Measurements from ENCODE around the gene PIAS4. TPM values are rescaled to one million over a fixed set of nuclear protein-coding genes. Genes with fewer than 3 reads are reported as not detected.
A peak's percentile ranks its signal among the peaks of the same experiment; 100 is the strongest.

PIAS4 gene
- polyA plus RNA-seq, 3 donors: 30.7 to 36.6 (median 33.3) TPM

- DNase-seq (ENCODE audit: extremely low read depth in 1 of 11, low read depth in 9 of 11, low spot score in 4 of 11): peak in 2 of 11 donors; percentile 64
Observed at GRCh38 chr19:4077800-4078684, 70.5 kb downstream of the PIAS4 start.

DNA sequence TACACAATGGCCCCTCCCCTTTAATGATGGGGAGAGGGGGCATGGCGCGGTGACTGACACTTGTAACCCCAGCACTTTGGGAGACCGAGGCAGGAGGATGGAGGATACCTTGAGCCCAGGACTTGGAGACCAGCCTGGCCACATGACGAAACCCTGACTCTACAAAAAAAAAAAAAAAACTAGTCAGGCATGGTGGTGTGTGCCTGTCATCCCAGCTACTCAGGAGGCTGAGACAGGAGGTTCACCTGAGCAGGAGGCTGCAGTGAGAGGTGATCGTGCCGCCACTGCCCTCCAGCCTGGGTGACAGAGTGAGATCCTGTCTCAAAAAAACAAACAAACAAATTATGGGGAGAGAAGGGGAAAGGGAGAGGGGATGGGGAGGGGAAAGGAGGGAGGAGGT, 72.9 kb downstream of the PIAS4 start:
- no peak for DNase-seq (ENCODE audit: extremely low read depth in 1 of 11, low read depth in 9 of 11, low spot score in 4 of 11)

GRCh38 chr19:4081441-4082129, 74.0 kb downstream of the PIAS4 start:
- DNase-seq (ENCODE audit: extremely low read depth in 1 of 11, low read depth in 9 of 11, low spot score in 4 of 11): no peak

DNA sequence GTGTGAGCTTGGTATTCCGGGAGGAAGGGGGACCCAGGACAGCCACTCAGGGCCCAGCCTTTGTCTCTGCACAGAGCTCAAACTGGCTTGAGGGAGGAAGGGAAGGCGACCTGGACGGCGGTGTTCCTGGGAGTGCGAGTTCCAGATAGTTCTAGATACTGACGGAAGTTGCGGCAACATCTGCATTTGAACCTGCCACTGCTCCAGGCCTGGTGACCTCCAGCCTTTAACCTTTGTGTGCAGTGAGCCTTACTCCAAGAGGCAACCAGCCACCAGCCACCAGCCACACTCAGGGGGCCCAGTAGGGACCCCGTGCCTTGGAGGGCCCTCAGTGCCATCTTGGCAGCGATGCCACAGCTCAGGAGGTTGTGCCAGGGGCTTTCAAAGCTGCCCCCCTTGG, 74.6 kb downstream of the PIAS4 start:
- no peak for DNase-seq (ENCODE audit: extremely low read depth in 1 of 11, low read depth in 9 of 11, low spot score in 4 of 11)

GRCh38 chr19:4083677-4084546, 76.4 kb downstream of the PIAS4 start:
- peak in 7 of 11 donors; percentile 66 to 85 (median 74) for DNase-seq (ENCODE audit: extremely low read depth in 1 of 11, low read depth in 9 of 11, low spot score in 4 of 11)

DNA sequence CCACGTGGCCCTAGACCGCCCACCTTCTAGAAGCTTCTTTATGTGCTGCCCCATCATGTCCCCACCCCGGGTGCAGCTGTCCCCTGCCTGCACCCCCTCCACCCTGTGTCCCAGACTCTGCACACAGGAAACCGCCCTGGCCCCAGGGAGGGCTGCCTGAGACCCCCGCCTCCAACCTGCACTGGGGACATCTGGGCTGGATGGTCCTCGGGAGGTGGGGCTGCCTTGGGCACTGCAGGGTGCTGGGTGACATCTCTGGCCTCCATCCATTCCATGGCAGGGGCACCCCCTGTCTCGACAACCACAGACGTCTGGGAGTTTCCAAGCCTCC, 77.0 kb downstream of the PIAS4 start:
- DNase-seq (ENCODE audit: extremely low read depth in 1 of 11, low read depth in 9 of 11, low spot score in 4 of 11): no peak

- no peak for DNase-seq (ENCODE audit: extremely low read depth in 1 of 11, low read depth in 9 of 11, low spot score in 4 of 11)
Observed at GRCh38 chr19:4086411-4086867, 78.9 kb downstream of the PIAS4 start.

GRCh38 chr19:4087787-4088679, 80.5 kb downstream of the PIAS4 start:
- no peak for DNase-seq (ENCODE audit: extremely low read depth in 1 of 11, low read depth in 9 of 11, low spot score in 4 of 11)

DNA sequence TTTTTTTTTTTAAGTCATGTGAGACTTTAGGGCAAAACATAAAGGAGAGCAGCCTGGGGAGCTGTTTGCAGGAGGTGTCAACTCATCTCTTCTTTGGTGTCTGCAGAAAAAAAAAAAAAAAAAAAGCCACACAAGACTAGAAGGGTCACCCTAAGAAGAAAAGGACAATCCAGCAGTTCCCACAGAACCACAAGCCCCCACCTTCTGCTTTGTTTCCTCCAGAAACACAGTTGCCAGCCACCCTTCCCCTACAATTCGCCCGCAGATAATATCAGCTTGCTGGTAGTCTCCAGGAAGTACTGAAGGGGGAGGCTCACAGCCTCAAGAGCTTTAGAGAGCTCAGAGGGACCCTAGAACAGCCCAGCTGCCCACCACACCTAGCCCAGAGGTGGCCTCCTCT, 81.4 kb downstream of the PIAS4 start:
- DNase-seq (ENCODE audit: extremely low read depth in 1 of 11, low read depth in 9 of 11, low spot score in 4 of 11): no peak

Other genes with a start within 250 kb of the PIAS4 start
- gene APBA3, start 246.0 kb upstream of the PIAS4 start, polyA plus RNA-seq (ENCODE audit: insufficient read length in 3 of 3): 10 to 100 TPM; 11.7 to 21.0 (median 18.5) TPM
- 10 to 100 TPM; 26.4 to 46.6 (median 42.0) TPM for gene MRPL54, start 245.1 kb upstream of the PIAS4 start, polyA plus RNA-seq (ENCODE audit: insufficient read length in 3 of 3)
- not detected for gene RAX2, start 235.5 kb upstream of the PIAS4 start, polyA plus RNA-seq (ENCODE audit: insufficient read length in 3 of 3)
- 1 to 10 TPM in 1 of 3 donors, under 1 TPM in 2; 0.88 to 1.9 (median 0.90) TPM for gene MATK, start 221.4 kb upstream of the PIAS4 start, polyA plus RNA-seq (ENCODE audit: insufficient read length in 3 of 3)
- 1 to 10 TPM; 2.3 to 3.6 (median 3.2) TPM for gene ZFR2, start 138.7 kb upstream of the PIAS4 start, polyA plus RNA-seq (ENCODE audit: insufficient read length in 3 of 3)
- under 1 TPM; 0.33 to 0.51 (median 0.39) TPM for gene ATCAY, start 127.1 kb upstream of the PIAS4 start, polyA plus RNA-seq (ENCODE audit: insufficient read length in 3 of 3)
- not detected for gene NMRK2, start 74.7 kb upstream of the PIAS4 start, polyA plus RNA-seq (ENCODE audit: insufficient read length in 3 of 3)
- 10 to 100 TPM; 32.7 to 50.8 (median 42.1) TPM for gene DAPK3, start 36.6 kb upstream of the PIAS4 start, polyA plus RNA-seq (ENCODE audit: insufficient read length in 3 of 3)
- 1,000 to 10,000 TPM; 1,532 to 1,936 (median 1,761) TPM for gene EEF2, start 22.3 kb upstream of the PIAS4 start, polyA plus RNA-seq (ENCODE audit: insufficient read length in 3 of 3)
- 10 to 100 TPM in 2 of 3 donors, 1 to 10 TPM in 1; 7.6 to 13.8 (median 10.5) TPM for gene ZBTB7A, start 59.2 kb downstream of the PIAS4 start, polyA plus RNA-seq (ENCODE audit: insufficient read length in 3 of 3)
- 100 to 1,000 TPM in 2 of 3 donors, 10 to 100 TPM in 1; 85.6 to 125 (median 124) TPM for gene MAP2K2, start 116.4 kb downstream of the PIAS4 start, polyA plus RNA-seq (ENCODE audit: insufficient read length in 3 of 3)
- gene CREB3L3, start 145.9 kb downstream of the PIAS4 start, polyA plus RNA-seq (ENCODE audit: insufficient read length in 3 of 3): 1 to 10 TPM in 1 of 3 donors, under 1 TPM in 2; 0.56 to 1.2 (median 0.95) TPM
- gene SIRT6, start 174.8 kb downstream of the PIAS4 start, polyA plus RNA-seq (ENCODE audit: insufficient read length in 3 of 3): 10 to 100 TPM; 17.1 to 28.6 (median 21.7) TPM
- gene ANKRD24, start 175.0 kb downstream of the PIAS4 start, polyA plus RNA-seq (ENCODE audit: insufficient read length in 3 of 3): 1 to 10 TPM in 2 of 3 donors, under 1 TPM in 1; 0.79 to 2.3 (median 1.1) TPM
- gene EBI3, start 221.8 kb downstream of the PIAS4 start, polyA plus RNA-seq (ENCODE audit: insufficient read length in 3 of 3): under 1 TPM; 0.36 to 0.82 (median 0.54) TPM
- 10 to 100 TPM; 19.5 to 26.6 (median 21.4) TPM for gene YJU2, start 239.3 kb downstream of the PIAS4 start, polyA plus RNA-seq (ENCODE audit: insufficient read length in 3 of 3)